ENCODE results near the gene DDX6. TPM values are rescaled to one million over a fixed set of nuclear protein-coding genes. Genes with fewer than 3 reads are reported as not detected.

DDX6 gene
- total and polyA plus RNA-seq, 10 of the 15 experiments (the other 5 are each of a cell fraction or from before 2014, with no cell fraction given): 6.6 to 119 (median 48.8) TPM

GRCh38 chr11:118705791-118706545 is 85.0 kb downstream of the DDX6 start:
- SMC1A ChIA-PET (ENCODE audit: uncharacterized antibody, unreplicated experiment): no interaction called here
- CTCF ChIA-PET: interaction anchor here (0.6 to 1.5 kb wide), 2 partner anchors 12 to 225 kb away, joined by 3 read pairs; no protein-coding TSS in a partner anchor
- Histone ChIP-seq H3K4me1 (ENCODE audit: control insufficient read depth, insufficient read depth, low read length) (peaks cover 15% of the 10 kb centered on the region), H3K9me3 (replicated peaks; ENCODE audit: control insufficient read depth, insufficient read depth, low read length) (no peaks in the 10 kb centered on the region), H2AFZ (ENCODE audit: control insufficient read depth, low read depth, low read length) (no peak overlapping the region), H4K20me1 (ENCODE audit: control insufficient read depth, insufficient read depth) (no peaks in the 10 kb centered on the region), H3K9ac (ENCODE audit: control insufficient read depth, insufficient read depth, low read length) (no peak overlapping the region), H3K79me2 (ENCODE audit: control insufficient read depth, insufficient read depth, low read length) (no peaks in the 10 kb centered on the region), H3K36me3 (ENCODE audit: control insufficient read depth in 2 of 2, insufficient read depth in 2 of 2, low read length in 1 of 2) (no peaks in the 10 kb centered on the region), H3K27ac (ENCODE audit: control insufficient read depth, insufficient read depth) (no peak overlapping the region), H3K27me3 (replicated peaks in 1 of 2; ENCODE audit: control insufficient read depth in 2 of 2, insufficient read depth in 2 of 2, low read length in 1 of 2) (no peaks in the 10 kb centered on the region), H3K4me2 (ENCODE audit: control insufficient read depth, insufficient read depth) (no peak overlapping the region), H3K4me3 (no peak overlapping the region)
- RAD21 ChIA-PET (ENCODE audit: unreplicated experiment): interaction anchor here (0.6 kb wide), 1 partner anchor 39 kb away, joined by 3 read pairs; no protein-coding TSS in a partner anchor
- FAIRE-seq (no peak), DNase-seq (ENCODE audit: low read depth, low spot score) (no peak), ATAC-seq (no peak)
- TF ChIP-seq TCF7 (IDR thresholded peaks at IDR 0.05; ENCODE audit: borderline replicate concordance): no peak
- no peak for TF ChIP-seq CEBPB (IDR thresholded peaks at IDR 0.05; ENCODE audit: borderline replicate concordance in 1 of 2, low read depth in 2 of 2, low read length in 2 of 2)
- TF ChIP-seq FOXM1 (IDR thresholded peaks at IDR 0.05; ENCODE audit: low read depth, low read length): no peak
- no peak for TF ChIP-seq CBX5 (IDR thresholded peaks at IDR 0.05; ENCODE audit: low read depth)
- TF ChIP-seq POLR2AphosphoS2 (IDR thresholded peaks at IDR 0.05; ENCODE audit: low read depth, low read length): no peak
- no peak for TF ChIP-seq NR2C2 (IDR thresholded peaks at IDR 0.05; ENCODE audit: borderline replicate concordance, control insufficient read depth, insufficient read length, low read depth)
- TF ChIP-seq E2F4 (IDR thresholded peaks at IDR 0.05; ENCODE audit: low read depth, low read length): no peak
- TF ChIP-seq ZNF384 (IDR thresholded peaks at IDR 0.05; ENCODE audit: borderline replicate concordance, low read depth, low read length): no peak
- no peak for TF ChIP-seq PBX3 (IDR thresholded peaks at IDR 0.05; ENCODE audit: insufficient replicate concordance, low read depth, low read length)
- no peak for TF ChIP-seq CUX1 (IDR thresholded peaks at IDR 0.05; ENCODE audit: insufficient replicate concordance, low read depth, low read length)
- TF ChIP-seq RB1 (IDR thresholded peaks at IDR 0.05; ENCODE audit: borderline replicate concordance): no peak
- no TSS peak for BruUV-seq (replicated peaks)
- WGBS (ENCODE audit: insufficient coverage, insufficient replicate concordance, low lambda C conversion rate, missing lambda C conversion rate): 43% methylated on average over 12 of the region's 12 CpGs
- in situ Hi-C loops (cut with MboI) (no loop called here), intact Hi-C loops (cut with micrococcal nuclease; ENCODE audit: unreplicated experiment) (no loop called here)
- POLR2A ChIA-PET: interaction anchor here (0.6 kb wide), 1 partner anchor 448 kb away, joined by 9 read pairs; no protein-coding TSS in a partner anchor
